Stimulated activated CD4-positive, alpha-beta T cell treated with anti-CD3 and anti-CD28 coated beads, Interleukin-12 subunit alpha, Interleukin-12 subunit beta, amount 100 ng/mL, for 4 hours (primary cell): Measurements from ENCODE around the gene MGAT4D.
"Not testable (repeated sequence)": the region's sequence is repeated elsewhere in the genome, so short reads cannot be mapped to it uniquely, and the experiment has no call there.

Experiments
- DNase-seq: peaks from one replicate; pipeline ENCODE4 v3.0.0-alpha.2; 2020

The MGAT4D gene

DNA sequence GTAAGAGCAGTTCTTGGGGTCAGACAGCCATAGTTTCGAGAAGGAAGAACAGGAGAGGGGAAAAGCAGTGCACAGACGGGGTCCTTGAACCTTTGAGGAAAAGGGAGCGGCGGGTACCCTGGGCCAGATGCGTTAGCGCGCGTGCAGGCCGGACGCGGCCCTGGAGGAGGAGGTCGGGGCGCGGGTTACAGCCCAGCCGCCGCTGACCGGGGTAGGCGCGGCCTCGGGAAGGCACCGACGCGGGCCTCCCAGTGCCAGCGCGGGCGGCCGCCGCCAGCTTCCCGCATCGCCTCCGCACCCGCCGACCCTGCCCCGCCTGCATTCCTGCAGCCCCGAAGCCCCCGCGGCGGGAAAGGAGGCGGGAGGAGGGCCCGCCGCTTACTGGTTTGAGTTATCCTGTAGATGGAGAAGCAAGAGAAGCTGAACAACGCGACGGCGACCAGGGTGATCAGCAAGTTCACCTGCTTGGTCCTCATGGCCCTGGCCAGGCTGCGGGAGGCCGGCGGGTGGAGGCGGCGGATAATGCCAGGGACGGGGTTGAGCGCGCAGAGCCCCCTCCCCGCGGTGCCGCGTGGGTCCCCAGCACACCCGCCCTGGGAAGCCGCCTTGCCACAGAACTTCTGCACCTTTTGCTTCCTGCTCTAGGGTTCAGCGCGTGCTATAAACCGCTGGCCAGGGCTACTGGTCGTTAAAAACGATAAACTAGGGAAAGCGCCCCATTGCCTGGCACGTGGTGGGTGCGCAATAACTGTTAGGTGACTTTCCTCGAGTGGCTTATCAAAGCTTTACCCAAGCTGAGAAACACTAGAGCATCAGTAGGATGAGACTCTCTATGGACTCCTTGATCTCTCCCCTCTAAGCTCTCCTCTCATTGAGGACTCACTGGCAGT lies at the start of gene MGAT4D:
Gene MGAT4D, minus strand, starts transcription at position 547 of the 890 bp plus-strand sequence. Its CDS starts 71 bp downstream, at position 476.
- DNase-seq, result peak; percentile 4

DNA sequence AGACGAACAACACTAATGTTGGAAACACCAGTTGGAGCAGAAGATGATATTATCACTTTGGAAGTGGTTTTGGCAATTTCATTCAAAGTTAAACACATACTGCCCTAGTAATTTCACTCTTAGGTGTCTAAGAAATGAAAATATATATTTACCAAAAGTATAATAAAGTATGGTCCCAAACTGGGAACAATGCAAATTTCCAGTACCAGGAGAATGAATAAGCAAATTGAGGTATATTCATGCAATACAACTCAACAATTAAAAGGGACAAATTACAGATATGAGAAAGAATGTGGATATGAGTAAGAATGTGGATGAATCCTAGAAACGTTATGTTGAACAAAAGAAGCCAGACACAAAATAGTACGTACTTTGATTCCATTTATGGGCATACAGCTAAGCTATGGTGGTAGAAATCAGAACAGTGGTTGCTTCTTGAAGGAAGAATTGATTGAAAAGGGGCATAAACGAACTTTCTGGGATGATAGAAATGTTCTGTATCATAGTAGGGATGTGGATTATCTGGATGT lies 35.9 kb upstream of the MGAT4D start:
- no peak for DNase-seq

DNA sequence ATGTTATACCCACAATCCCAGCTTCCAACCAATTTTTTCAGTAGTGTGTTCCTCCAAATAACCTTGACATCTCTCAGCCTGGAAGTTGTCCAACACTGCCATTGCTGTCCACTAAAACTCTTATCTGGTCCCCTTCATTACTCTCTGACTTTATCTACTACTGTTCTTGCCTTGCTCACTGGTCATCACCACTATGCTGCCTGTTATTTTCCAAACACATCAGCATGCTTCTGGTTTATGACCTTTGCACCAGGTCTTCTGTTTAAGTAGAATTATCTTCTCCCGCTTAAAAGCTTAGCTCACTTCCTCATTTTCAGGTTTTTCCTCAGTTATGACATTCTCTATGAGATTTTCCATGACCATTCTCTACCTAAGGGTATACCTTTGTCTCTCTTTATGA lies 31.3 kb upstream of the MGAT4D start:
- no peak for DNase-seq

DNA sequence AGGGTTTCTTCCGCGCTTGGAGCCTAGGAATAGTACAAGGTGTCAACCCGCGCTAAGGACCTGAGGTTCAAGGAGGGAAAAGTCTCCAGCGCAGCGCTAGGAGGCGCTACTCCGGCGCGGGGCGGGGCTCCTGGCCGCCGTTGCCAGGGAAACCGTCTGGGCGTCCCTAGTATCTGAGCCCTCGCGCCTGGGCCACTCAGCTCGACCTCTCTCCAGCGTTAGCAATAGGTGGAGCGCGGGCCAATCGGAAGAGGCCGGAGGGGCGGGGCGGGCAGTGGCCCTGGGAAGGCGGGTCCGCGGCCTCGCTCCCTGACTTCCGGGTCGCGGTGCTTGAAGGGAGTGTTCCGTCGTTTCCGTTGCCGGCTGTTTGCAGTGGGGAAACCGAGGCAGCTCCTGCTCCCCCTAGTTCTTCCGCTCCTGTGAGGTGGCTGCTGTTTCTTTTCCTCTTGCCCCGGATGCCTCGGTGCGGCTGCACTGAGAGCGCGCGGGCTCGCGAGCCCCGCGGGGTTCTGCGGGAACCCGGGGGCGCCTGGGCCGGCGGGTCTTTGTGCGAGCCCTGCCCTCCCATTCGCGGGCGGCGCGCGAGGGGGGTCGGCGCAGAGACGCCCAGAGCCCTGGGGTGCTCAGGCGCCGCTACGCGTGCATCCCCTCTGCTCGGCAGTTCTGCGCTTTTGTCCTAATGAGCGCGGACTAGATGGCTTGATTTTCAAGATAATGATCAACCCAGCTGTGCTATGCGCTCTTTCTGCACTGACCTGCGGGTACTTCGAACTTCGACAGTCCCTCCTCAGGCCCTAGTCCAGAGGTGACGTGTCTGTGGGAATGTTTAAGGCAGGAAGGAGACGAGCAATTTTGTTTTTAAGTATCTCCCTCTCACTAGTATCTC lies 26.0 kb upstream of the MGAT4D start, which contains the start of gene ELMOD2:
Gene ELMOD2, plus strand, starts transcription at position 312 of the 886 bp plus-strand sequence. CDS start 1,261 bp downstream, outside the sequence.
- peak; percentile 98 for DNase-seq

DNA sequence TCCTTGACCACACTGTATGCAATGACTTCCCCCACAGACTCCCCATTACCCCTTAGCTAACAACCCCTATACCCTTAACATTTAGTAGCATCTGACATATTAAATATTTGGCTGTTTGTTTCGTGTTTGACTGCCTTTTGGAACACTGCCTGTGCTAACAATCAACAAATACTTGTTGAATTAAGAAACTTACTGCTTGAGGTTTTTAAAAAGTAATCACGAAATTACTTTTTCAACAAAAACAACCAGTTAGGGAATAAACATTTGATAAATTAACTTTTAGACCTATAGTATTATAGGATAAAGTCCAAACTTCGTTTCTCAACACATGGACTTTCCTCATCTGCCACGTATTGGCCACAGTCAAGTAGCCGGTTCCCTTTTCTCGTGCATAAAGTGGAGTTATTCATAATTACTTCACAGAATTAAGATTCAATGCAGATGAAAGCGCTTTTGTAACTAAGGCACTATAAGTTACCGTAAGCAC lies 25.3 kb upstream of the MGAT4D start:
- no peak for DNase-seq

DNA sequence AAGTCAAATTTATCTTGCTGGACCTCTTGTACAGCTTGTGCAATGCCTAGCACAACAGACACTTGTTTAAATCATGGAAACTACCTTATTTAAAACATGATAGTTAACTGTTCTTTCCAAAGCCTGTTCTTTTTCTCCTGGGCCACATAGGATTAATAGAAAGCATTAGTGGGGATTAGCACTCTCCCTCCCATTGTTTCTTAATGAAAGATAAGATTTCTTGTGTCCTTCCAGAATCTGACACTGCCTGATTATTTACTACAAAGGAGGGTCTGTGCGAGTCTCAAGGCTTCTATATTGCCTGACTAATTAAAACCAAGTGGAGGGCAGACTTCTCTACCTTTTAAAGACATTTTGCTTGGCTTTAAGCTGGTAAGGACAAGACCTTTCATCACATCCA lies 17.3 kb upstream of the MGAT4D start:
- no peak for DNase-seq

DNA sequence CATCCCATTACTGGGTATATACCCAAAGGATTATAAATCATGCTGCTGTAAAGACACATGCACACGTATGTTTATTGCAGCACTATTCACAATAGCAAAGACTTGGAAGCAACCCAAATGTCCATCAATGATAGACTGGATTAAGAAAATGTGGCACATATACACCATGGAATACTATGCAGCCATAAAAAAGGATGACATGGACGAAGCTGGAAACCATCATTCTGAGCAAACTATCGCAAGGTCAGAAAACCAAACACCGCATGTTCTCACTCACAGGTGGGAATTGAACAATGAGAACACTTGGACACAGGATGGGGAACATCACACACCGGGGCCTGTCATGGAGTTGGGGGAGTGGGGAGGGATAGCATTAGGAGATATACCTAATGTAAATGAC lies 15.7 kb upstream of the MGAT4D start:
- not testable (repeated sequence) for DNase-seq

DNA sequence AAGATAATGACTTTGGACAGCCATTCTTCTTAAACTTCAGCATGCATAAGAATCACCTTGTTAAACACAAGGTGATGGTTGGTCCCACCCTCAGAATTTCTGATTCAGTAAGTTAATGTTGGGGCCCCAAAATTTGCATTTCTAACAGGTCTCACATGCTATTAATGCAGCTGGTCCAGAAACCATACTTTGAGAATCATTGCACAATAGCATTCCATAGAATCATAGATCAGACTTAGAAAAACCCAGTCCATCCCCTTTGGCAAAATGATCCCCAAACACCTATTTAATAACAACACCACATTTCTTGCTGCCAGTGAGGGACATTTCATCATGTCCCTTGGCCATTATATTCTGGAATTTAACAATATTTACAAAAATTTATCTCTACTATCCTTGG lies 6.2 kb upstream of the MGAT4D start:
- no peak for DNase-seq

DNA sequence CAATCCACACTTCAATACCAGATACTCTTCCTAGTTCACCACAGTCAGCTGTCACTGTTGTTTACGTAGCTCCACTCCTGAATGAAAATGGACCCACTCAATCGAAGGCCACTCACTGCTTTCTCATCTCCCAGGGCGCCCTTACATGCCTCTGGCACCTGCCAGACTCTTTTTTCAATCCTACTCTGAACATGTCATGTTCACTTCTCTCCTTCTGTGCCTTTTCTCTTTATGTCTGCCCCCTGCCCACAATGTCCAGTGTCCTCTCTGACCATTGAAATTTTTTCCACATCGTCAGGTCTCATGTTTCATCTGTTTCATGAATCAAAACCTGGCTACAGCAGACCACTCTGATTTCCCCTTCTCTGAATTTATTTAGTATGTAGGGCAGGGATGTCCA lies 1.3 kb upstream of the MGAT4D start:
- DNase-seq, result no peak

DNA sequence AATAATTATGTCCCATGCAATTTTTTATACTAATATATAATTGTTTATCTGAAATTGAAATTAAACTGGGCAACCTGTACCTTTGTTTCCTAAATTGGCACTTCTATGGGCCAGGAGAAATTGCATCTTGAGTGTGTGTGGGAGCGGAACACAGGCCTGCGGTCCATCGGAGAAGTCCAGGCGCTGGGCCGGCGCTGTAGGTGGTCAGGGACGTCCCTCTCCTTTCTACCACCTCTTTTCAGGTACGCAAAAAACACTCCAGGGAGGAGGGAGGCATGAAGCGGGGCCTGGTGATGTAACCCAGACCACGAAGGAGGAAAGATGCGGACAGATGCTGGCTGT lies 717 bp downstream of the MGAT4D start:
- no peak for DNase-seq

DNA sequence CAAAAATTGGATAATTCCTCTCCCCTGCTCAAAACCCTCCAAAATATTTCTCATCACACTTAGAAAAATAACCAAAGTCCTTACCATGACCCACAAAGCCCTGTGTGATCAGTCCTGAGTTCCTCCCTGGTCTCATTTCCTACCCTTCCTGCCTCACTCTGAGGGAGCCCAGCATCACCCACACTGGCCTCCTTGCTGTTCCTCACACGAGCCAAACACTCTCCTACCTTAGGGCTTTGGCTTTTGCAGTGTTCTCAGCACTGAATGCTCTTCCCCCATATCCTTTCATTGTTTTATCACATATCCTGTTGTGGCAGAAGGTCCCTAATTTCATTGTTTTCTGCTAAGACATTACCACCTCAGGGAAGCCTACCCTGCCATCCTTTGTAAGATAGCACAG lies 12.2 kb downstream of the MGAT4D start:
- DNase-seq, result no peak

DNA sequence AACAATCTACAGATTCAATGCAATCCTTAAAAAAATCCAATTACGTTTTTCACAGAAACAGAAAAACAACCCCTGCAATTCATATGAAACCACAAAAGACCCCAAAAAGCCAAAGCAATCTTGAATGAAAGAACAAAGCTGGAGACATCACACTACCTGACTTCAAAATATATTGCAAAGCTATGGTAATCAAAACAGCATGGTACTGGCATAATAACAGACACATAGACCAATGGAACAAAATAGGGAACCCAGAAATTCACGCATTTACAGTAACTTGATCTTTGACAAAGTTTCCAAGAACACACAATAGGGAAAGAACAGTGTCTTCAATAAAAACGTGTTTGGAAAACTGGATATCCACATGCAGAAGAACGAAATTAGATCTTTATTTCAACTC lies 14.6 kb downstream of the MGAT4D start:
- no peak for DNase-seq

DNA sequence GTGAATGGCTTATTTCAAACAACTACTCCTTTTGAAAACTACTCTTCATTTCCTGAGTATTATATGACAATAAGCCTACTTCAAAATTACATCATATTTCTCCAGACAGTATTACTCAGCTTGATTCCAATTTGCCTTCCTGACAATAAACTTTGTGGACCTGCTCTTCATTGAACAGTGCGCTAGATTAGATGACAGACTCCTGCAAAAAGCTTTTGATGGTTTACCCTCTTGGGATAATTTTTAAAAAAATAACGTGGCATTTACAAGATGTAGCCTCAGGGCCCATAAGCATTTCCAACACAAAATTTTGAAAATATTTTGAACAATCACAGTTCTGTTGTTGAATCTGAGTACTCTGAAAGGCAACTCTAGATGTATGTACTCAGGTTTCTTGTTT lies 25.9 kb downstream of the MGAT4D start:
- DNase-seq, result no peak

DNA sequence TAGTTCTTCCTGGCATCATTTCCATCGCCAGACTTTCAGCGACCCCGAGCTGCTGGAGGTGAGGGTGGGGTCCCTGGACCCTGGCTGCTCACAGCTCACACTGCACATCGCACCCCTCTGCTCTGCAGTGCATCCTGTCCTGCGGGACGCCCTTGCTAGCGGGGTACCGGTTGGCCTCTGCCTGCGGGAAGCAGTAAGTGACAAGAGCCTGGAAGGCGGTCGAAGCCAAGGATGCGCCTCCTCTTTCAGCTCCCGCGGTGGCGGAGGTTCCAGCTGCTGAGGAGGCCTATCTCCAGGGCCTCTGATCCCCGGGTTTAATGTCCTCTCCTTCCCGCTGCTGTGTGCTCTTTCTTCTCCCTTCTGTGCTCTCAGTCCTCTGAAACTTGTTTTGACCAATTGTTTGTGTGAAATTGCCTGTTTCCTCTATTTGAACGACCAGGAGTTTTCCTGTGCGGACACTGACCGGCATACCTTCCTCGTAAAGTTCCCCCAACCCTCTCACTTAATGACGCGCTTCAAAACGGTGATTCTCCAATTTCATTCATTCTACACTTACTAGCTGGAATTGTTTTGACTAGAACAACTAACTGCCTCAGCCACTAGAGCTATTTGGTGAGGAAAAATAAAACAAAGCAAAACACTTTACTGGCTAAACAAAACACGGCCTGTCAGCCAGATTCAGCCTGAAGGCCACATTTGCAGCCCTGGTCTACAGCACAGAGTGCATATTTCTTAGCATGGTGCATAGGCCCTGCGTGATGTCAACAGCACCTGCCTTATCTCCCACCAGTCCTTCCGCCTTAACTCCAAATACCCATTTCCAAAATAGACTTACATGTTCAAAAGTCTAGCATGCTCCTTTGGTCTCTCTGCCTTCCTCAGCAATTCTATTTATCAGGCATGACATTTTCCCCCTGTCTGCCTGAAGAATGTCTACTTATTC lies 28.0 kb downstream of the MGAT4D start:
- no peak for DNase-seq

DNA sequence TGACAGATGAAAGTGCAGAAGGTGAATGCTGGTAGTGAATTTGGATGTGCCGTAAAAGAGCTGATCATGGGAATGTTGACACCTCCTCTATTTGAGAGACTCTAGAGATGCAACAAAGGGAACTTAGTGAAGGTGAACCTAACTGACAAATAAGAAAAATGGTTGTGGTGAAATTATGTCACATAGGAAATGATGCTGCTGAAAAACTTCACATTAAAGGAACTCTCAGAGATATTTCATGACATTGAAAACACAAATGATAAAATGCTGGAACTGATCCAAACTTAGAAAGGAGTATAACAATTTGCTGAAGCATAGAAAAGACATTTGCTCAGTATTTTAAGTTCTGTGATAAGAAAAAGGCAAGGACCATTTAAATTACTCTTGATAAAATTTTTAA lies 31.9 kb downstream of the MGAT4D start:
- no peak for DNase-seq

DNA sequence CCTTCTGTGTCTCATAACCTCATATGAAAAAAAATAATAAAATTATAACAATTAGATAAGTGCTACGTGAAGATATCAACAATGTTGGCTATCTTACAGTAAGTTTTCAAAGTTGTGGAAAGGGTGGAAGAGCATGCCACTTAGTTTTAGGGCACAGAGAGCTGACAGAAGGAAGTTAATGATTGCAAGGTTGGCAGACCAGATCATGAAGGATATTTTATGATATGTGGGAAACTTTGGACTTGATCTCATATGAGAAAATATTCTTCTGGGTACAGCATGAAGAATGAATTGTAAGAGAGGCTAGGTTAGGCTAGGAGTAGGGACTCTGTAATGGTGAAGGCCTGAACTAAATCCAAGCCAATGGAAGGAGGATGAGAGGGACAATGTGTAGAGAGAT lies 34.5 kb downstream of the MGAT4D start:
- no peak for DNase-seq

DNA sequence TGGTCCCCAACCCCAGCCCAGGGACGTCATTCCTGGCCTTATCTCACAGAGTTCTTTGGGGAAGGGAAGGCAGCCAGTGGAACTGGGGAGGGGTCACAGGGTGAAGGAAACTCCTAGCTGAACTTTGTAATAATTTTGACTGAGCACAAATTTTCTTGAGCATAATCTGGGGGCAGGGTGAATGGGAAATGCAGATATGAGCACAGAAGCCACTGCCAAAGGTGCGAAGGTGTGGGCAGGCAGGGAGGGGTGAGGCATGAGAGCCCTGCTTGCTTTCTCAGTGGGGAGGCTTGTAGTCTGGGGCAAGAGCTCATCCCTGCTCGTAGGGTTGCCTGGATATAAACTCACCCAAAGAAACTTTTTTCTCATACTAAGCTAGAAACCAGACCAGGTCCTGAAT lies 34.9 kb downstream of the MGAT4D start:
- DNase-seq, result no peak

DNA sequence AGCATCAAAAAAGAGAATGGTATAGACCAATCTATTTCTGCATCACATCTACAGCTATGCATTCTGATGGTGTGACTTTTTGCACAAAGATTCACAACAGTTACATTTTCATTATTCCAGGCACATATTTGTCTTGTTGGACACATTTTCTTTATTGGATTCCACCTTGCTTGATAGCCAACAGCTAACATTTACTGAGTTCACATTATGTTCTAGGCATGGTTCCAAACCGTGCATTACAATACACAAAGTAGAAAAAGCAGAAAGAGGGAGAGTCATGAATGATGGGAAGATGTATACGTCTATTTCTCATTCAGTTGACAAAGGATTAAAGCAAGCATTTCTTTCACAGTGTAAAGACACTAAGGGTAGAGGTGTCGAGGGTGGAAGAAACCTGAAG lies 47.7 kb downstream of the MGAT4D start:
- no peak for DNase-seq

DNA sequence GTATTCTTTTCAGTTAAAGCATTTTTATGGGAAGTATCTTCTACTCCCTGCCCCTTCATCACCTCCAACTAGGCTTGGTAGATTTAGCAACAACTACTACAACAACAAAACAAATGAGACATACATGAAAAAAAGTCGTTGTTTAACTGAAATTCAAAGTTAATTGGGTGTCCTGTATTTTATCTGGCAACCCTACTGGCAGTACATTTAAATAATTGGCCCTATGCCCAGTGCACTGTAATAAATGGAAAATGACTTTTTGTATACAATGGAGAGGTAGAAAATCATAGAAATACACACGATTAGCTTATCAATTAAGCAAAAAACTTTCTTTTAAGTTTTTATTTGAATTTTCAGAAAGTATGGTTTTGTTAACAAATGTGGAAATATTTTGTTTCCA lies 49.3 kb downstream of the MGAT4D start:
- no peak for DNase-seq

DNA sequence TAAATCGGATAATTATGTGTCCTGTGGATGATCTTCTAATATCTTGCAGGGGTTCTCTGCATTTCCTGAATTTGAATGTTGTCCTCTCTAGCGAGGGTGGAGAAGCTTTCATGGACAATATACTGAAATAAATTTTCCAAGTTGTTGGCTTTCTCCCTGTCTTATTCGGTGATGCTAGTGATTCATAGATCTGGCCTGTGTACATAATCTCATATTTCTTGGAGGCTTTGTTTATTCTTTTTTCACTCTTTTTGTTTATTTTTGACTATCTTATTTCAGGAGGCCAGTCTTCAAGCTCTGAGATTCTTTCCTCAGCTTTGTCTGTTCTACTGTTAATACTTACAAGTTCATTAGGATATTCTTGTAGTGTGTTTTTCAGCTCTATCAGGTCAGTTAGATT lies 49.9 kb downstream of the MGAT4D start:
- DNase-seq, result no peak

DNA sequence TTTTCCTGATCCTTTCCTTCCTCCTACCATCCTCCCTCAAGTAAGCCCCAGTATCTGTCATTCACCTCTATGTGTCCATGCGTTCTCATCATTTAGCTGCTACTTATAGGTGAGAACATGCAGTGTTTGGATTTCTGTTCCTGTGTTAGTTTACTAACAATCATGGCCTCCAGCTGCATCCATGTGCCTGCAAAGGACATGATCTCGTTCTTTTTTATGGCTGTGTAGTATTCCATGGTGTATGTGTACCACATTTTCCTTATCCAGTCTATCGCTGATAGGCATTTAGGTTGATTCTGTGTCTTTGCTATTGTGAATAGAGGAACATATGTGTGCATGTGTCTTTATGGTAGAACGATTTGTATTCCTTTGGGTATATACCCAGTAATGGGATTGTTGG lies 53.7 kb downstream of the MGAT4D start:
- DNase-seq, result not testable (repeated sequence)

DNA sequence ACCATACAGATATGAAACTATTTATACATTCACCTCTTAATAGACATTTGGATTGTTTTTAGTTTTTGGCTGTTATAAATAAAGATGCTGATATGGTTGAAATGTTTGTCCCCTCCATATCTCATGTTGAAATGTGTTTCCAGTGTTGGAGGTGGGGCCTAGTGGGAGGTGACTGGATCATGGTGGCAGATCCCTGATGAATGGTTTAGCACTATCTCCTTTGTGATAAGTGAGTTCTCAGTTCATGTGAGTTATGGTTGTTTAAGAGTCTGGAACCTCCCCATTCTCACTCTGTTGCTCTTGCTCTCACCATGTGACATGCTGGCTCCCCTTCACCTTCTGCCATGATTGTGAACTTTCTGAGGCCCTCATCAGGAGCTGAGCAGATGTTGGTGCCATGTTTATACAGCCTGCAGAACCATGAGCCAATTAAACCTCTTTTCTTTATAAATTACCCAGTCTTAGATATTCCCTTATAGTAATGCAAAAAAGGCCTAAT lies 58.4 kb downstream of the MGAT4D start:
- no peak for DNase-seq
